Left lung (tissue), 10 donors: ENCODE measurements around the gene TMEM214. TPM values are rescaled to one million over a fixed set of nuclear protein-coding genes. Genes with fewer than 3 reads are reported as not detected.

Experiments
- ATAC-seq: fragments of 200-7000 bp; cut with Tn5 transposase; one replicate; pipeline ENCODE4 v1.9.1; 2020; ENCODE audit warnings: moderate library complexity
- DNase-seq, 4 donors: peaks; one replicate each; pipeline ENCODE4 v3.0.0-alpha.2; 2013 to 2020
- H3K27ac ChIP-seq, 2 donors: fragments of 200-600 bp; sonication (generic) in 1 of 2; one replicate each; pipeline versions ENCODE4 v1.5.0 to v1.8.0; 2020 to 2021
- H3K27me3 ChIP-seq, 2 donors: fragments of 200-600 bp; sonication (generic) in 1 of 2; one replicate each; pipeline versions ENCODE4 v1.5.0 to v1.8.0; 2020 to 2021
- H3K36me3 ChIP-seq, 2 donors: fragments of 200-600 bp; sonication (generic) in 1 of 2; one replicate each; pipeline versions ENCODE4 v1.5.0 to v1.8.0; 2020 to 2021
- H3K4me1 ChIP-seq, 2 donors: fragments of 200-600 bp; one replicate each; pipeline ENCODE4 v1.8.0; 2021
- H3K4me3 ChIP-seq, 2 donors: fragments of 200-600 bp; sonication (generic) in 1 of 2; one replicate each; pipeline versions ENCODE4 v1.5.0 to v1.8.0; 2020 to 2021; ENCODE audit warnings: mild to moderate bottlenecking in 1 of 2
- H3K9me3 ChIP-seq, 2 donors: fragments of 200-600 bp; sonication (generic) in 1 of 2; one replicate each; pipeline versions ENCODE4 v1.5.0 to v1.8.0; 2020 to 2021
- intact Hi-C, 2 donors: fragments of 100-400 bp; cut with DNase I; formaldehyde crosslinking; loops; one replicate each; pipeline versions ENCODE4 v1.11.2 to v1.14.2; 2022
- polyA plus RNA-seq, 6 donors: library from polyadenylated mRNA; unstranded; fragments of 120-200 nt; gene quantifications; one replicate each; pipeline ENCODE4 v1.2.1, GENCODE V29; 2013; ENCODE audit not compliant: insufficient read length in 6 of 6
- total RNA-seq, 2 donors: library from RNA; stranded (reverse); fragmentation: NEBNext Ultra II Directional; extraction: Animal tissue kit (Norgen Biotek cat#: 25700); gene quantifications; one replicate each; pipeline ENCODE4 v1.2.1, GENCODE V29; 2021
- TF ChIP-seq, protein P1 (sequence below), 2 donors: fragments of 200-600 bp; sonication (generic) in 1 of 2; IDR thresholded peaks; one replicate each; pipeline versions ENCODE4 v1.5.0 to v1.8.0; 2021; ENCODE audit warnings: antibody characterized with exemption in 2 of 2
- donor health status: DM: no; HTN: yes; CAD: no.
- donor health status: DM: no; HTN: no; CAD: no.

Gene TMEM214
- total and polyA plus RNA-seq, 8 donors = 59.8 to 105 (median 73.9) TPM

DNA sequence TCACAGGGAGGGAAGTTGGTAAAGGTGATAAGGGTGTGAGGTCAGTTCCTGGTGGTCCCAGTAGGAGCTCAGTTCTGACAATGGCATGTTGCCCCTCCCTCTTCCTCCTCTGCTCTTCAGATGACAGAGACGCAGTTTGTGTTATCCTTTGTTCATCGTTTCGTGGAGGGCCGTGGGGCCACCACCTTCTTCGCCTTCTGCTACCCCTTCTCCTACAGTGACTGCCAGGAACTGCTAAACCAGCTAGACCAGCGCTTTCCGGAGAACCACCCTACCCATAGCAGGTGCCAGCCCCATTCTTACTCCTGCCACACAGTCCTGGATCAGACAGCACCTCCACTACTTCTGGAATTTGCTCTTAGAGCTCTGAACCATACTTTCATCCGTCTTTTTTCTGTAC, 21.0 kb downstream of the TMEM214 start:
- Histone ChIP-seq H3K27me3 (no peaks in the 10 kb centered on the region), H3K36me3 (peaks cover 0 to 38% of the 10 kb centered on the region in 2 donors), H3K4me1 (peaks cover 6 to 18% of the 10 kb centered on the region in 2 donors), H3K4me3 (no peak overlapping the region), H3K9me3 (no peaks in the 10 kb centered on the region), H3K27ac (no peak overlapping the region)
- TF ChIP-seq, protein P1, sequence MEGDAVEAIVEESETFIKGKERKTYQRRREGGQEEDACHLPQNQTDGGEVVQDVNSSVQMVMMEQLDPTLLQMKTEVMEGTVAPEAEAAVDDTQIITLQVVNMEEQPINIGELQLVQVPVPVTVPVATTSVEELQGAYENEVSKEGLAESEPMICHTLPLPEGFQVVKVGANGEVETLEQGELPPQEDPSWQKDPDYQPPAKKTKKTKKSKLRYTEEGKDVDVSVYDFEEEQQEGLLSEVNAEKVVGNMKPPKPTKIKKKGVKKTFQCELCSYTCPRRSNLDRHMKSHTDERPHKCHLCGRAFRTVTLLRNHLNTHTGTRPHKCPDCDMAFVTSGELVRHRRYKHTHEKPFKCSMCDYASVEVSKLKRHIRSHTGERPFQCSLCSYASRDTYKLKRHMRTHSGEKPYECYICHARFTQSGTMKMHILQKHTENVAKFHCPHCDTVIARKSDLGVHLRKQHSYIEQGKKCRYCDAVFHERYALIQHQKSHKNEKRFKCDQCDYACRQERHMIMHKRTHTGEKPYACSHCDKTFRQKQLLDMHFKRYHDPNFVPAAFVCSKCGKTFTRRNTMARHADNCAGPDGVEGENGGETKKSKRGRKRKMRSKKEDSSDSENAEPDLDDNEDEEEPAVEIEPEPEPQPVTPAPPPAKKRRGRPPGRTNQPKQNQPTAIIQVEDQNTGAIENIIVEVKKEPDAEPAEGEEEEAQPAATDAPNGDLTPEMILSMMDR (IDR thresholded peaks at IDR 0.05) = no peak
- ATAC-seq = no peak
- no peak for DNase-seq
- intact Hi-C loops = no loop called here

DNA sequence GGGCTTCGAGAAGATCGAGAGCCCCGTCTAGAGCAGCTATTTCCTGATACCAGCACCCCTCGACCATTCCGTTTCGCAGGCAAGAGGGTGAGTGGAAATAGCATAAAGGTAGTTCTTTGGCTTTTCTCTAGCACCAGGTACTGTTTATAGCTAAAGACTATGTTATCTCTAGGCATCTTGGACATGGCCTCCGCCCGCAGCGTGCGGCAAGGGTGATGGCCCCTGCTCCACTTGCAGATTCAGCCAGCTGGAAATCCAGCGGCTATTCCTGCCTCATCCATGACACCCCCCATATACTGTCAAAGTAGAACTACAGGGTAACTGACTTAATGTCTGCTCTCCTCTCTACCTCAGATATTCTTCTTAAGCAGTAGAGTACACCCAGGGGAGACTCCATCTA, 22.0 kb downstream of the TMEM214 start:
- Histone ChIP-seq H3K4me1 (peaks cover 1 to 13% of the 10 kb centered on the region in 2 donors), H3K9me3 (no peaks in the 10 kb centered on the region), H3K27ac (no peak overlapping the region), H3K4me3 (no peak overlapping the region), H3K36me3 (peaks cover 0 to 47% of the 10 kb centered on the region in 2 donors), H3K27me3 (no peaks in the 10 kb centered on the region)
- intact Hi-C loops = no loop called here
- ATAC-seq = no peak
- DNase-seq = no peak
- TF ChIP-seq, protein P1 (IDR thresholded peaks at IDR 0.05) = no peak

DNA sequence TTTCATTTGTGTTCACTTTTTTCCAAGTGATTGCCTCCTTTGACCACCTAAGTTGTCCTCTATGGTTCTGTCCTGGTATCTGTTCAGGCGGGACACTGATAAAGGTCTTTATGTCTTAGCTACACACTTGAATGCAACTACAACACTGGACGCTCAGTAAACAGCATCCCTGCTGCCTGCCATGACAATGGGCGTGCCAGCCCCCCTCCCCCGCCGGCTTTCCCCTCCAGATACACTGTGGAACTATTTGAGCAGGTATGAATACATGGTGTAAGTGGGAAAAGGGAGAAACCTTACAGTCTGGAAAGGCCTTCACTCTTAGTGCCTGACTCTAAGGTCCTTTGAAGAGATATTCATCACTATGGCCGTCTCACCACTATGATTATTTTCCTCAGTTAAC, 24.4 kb downstream of the TMEM214 start:
- Histone ChIP-seq H3K27ac (no peak overlapping the region), H3K4me3 (no peak overlapping the region), H3K27me3 (no peaks in the 10 kb centered on the region), H3K9me3 (no peaks in the 10 kb centered on the region), H3K36me3 (peaks cover 0 to 54% of the 10 kb centered on the region in 2 donors), H3K4me1 (peaks cover 0 to 6% of the 10 kb centered on the region in 2 donors)
- intact Hi-C loops = no loop called here
- ATAC-seq = no peak
- TF ChIP-seq, protein P1 (IDR thresholded peaks at IDR 0.05) = no peak
- DNase-seq = no peak

DNA sequence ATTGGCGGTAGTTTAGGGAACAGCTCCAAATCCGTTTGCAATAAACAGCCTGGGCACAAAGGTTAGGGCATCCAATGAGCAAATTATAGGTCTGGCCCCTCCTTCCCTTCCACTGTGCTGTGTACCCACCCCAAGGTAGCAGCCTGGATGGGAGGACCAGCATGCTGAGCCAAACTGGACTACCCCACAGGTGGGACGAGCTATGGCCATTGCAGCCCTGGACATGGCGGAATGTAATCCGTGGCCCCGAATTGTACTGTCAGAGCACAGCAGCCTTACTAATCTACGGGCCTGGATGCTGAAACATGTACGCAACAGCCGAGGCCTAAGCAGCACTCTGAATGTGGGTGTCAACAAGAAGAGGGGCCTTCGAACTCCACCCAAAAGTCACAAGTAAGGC, 25.4 kb downstream of the TMEM214 start:
- TF ChIP-seq, protein P1 (IDR thresholded peaks at IDR 0.05) = no peak
- peaks cover 0 to 6% of the 10 kb centered on the region in 2 donors for H3K4me1 ChIP-seq
- ATAC-seq (no peak), DNase-seq (no peak)
- no peak overlapping the region for H3K4me3 ChIP-seq
- intact Hi-C loops = no loop called here
- no peak overlapping the region for H3K27ac ChIP-seq
- H3K9me3 ChIP-seq = no peaks in the 10 kb centered on the region
- H3K36me3 ChIP-seq = peaks cover 0 to 54% of the 10 kb centered on the region in 2 donors
- no peaks in the 10 kb centered on the region for H3K27me3 ChIP-seq

DNA sequence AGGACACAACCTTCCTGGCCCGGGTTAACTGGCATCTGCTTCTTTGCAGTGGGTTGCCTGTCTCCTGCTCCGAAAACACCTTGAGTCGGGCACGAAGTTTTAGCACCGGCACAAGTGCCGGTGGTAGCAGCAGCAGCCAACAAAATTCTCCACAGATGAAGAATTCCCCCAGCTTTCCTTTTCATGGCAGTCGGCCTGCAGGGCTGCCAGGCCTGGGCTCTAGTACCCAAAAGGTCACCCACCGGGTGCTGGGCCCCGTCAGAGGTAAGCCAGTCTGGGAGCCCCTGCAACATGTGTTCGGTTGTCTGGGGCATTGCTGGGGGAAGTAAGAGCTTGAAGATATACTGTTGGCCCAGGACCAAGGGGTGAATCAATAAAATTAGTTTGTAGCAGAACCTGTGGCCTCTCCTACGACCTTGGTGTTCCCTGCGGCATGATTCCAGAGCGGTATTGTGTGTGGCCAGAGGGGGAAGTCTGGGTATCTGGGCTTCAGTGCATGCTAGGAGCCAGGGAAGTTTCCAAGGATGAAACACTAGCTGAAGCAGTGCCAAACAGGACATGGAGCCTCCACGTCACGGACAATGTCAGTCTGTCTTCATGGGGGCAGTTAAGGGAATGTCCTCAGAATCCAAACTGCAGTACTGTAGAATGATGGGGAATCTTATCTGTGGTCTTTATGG, 26.5 kb downstream of the TMEM214 start:
- no peak for ATAC-seq
- TF ChIP-seq, protein P1 (IDR thresholded peaks at IDR 0.05) = no peak
- H3K4me1 ChIP-seq = peaks cover 0 to 6% of the 10 kb centered on the region in 2 donors
- intact Hi-C loops = no loop called here
- H3K4me3 ChIP-seq = no peak overlapping the region
- H3K36me3 ChIP-seq = peaks cover 0 to 54% of the 10 kb centered on the region in 2 donors
- H3K27ac ChIP-seq = no peak overlapping the region
- DNase-seq = no peak
- no peaks in the 10 kb centered on the region for H3K27me3 ChIP-seq
- no peaks in the 10 kb centered on the region for H3K9me3 ChIP-seq
